ENCODE data around the gene NOLC1. TPM values are rescaled to one million over a fixed set of nuclear protein-coding genes. Genes with fewer than 3 reads are reported as not detected.

NOLC1 gene
- total and polyA plus RNA-seq, 2 experiments from 2014 or later: 29.8 to 46.2 TPM

DNA sequence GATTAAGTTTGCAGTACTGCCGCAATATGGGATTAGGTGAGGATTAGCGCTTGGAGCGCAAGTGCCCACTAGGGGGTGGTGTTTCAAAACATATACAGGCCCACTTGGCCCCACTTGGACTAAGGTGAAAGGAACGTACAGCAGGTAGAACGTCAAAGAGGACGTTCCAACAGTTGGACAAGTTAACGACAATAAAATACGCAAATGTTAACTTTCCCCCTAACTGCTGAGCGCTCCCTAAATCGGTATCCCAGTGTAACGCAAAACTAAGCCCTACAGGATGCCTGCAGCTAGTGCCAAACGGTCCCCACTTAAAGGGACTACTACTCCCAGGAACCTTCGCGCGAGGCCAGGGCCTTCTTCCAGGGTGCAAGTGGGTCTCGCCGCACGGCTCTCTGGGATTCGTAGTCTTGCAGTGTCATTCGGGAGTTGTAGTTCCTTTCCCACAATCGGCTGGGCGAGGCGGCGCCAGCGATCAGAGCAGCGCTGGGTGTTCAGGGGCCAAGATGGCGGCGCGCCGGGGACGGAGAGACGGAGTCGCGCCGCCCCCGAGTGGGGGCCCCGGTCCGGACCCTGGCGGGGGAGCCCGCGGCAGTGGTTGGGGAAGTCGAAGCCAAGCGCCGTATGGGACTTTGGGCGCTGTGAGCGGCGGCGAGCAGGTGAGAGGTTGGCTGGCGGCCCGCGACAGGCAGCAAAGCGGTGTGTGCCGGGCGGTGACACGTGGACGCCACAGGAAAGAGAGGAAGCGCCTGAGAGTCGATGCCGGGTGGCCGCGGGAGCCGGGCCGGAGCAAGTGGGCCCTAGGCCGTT is 19.4 kb upstream of the NOLC1 start, which contains the start of gene PPRC1:
Gene PPRC1 (plus strand): TSS at position 478 of the 810 bp plus-strand sequence. CDS start 29 bp downstream, at position 507.
- Histone ChIP-seq H3K27me3 (no peaks in the 10 kb centered on the region), H3K9me3 (ENCODE audit: low read depth) (no peaks in the 10 kb centered on the region)
- WGBS (ENCODE audit: low lambda C conversion rate, missing lambda C conversion rate): 1% methylated on average over 59 of the region's 64 CpGs

DNA sequence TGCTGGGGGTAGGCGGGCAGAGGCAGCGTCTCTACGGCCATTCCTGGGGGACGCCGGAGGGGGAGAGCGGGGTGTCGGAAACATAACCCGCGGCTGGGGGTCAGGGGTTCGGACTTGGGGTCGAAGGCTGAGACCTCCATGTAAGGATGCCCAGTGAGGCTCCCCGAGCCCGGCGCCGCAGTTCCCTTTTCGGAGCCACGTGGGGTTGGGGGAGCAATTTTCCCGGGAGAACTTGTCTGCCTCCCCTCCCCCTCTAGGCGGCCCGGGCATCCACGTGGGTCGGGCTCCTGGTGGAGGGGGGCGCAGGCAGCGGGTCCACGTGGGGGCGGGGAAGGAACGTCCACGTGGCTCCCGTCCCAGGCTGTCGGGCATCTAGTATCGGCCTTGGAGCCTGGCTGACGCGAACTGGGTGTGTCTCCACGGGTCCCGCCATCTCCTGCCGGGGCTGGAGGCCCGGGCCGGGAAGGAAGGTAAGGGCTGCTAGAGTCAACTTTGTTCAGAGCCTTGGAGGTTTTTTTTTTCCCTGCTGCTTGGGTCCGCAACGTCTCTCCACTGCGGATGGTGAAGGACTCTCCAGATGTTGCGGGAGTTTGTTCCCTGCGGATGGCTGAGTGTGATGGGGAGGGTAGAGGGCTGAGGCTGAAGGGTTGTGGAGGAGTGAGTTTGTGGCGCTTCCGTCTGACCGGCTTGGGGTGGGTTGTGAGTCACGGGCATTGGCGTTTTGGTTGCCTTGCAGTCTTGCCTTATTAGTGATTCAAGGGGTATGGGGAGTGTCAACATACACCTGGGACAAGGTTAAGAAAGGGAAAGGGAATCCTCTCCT is 18.6 kb upstream of the NOLC1 start:
- WGBS (ENCODE audit: low lambda C conversion rate, missing lambda C conversion rate): under 1% methylated on average over 27 of the region's 48 CpGs
- Histone ChIP-seq H3K27me3 (no peaks in the 10 kb centered on the region), H3K79me2 (peaks cover 50% of the 10 kb centered on the region), H3K36me3 (replicated peaks; ENCODE audit: insufficient read depth, low read depth) (no peaks in the 10 kb centered on the region), H2AFZ (peak overlapping the region; percentile 72), H4K20me1 (ENCODE audit: insufficient read depth, poor library complexity, severe bottlenecking) (peaks cover 40% of the 10 kb centered on the region), H3K4me3 (peak overlapping the region; percentile 82), H3K9me2 (replicated peaks; ENCODE audit: insufficient read depth) (no peaks in the 10 kb centered on the region), H3K4me1 (ENCODE audit: insufficient read depth) (peaks cover 14% of the 10 kb centered on the region), H3K9me3 (ENCODE audit: low read depth) (no peaks in the 10 kb centered on the region), H3K4me2 (peak overlapping the region; percentile 91), H3K27ac (peak overlapping the region; percentile 95)
- DNase-seq (ENCODE audit: low spot score): peak; percentile 90
- TF ChIP-seq EZH2phosphoT487 (IDR thresholded peaks at IDR 0.05; ENCODE audit: low read depth, severe bottlenecking, unreplicated experiment) (no peak), EZH2 (IDR thresholded peaks at IDR 0.05; ENCODE audit: borderline replicate concordance) (no peak)
- TF ChIP-seq, protein P1, sequence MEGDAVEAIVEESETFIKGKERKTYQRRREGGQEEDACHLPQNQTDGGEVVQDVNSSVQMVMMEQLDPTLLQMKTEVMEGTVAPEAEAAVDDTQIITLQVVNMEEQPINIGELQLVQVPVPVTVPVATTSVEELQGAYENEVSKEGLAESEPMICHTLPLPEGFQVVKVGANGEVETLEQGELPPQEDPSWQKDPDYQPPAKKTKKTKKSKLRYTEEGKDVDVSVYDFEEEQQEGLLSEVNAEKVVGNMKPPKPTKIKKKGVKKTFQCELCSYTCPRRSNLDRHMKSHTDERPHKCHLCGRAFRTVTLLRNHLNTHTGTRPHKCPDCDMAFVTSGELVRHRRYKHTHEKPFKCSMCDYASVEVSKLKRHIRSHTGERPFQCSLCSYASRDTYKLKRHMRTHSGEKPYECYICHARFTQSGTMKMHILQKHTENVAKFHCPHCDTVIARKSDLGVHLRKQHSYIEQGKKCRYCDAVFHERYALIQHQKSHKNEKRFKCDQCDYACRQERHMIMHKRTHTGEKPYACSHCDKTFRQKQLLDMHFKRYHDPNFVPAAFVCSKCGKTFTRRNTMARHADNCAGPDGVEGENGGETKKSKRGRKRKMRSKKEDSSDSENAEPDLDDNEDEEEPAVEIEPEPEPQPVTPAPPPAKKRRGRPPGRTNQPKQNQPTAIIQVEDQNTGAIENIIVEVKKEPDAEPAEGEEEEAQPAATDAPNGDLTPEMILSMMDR (IDR thresholded peaks at IDR 0.05; ENCODE audit: poor library complexity): no peak

More for the DNA sequence above, 19.4 kb upstream of the NOLC1 start, which contains the start of gene PPRC1:
- Histone ChIP-seq H4K20me1 (ENCODE audit: insufficient read depth, poor library complexity, severe bottlenecking) (peaks cover 36% of the 10 kb centered on the region), H3K4me3 (peak within 1 kb of the TSS; percentile 82), H3K4me2 (peak within 1 kb of the TSS; percentile 91), H3K36me3 (replicated peaks; ENCODE audit: insufficient read depth, low read depth) (no peaks in the 10 kb centered on the region), H3K4me1 (ENCODE audit: insufficient read depth) (peaks cover 14% of the 10 kb centered on the region), H3K9me2 (replicated peaks; ENCODE audit: insufficient read depth) (no peaks in the 10 kb centered on the region), H2AFZ (peak within 1 kb of the TSS; percentile 72), H3K27ac (peak within 1 kb of the TSS; percentile 95), H3K79me2 (peaks cover 41% of the 10 kb centered on the region)
- TF ChIP-seq EZH2 (IDR thresholded peaks at IDR 0.05; ENCODE audit: borderline replicate concordance) (no peak), EZH2phosphoT487 (IDR thresholded peaks at IDR 0.05; ENCODE audit: low read depth, severe bottlenecking, unreplicated experiment) (no peak)
- TF ChIP-seq, protein P1 (IDR thresholded peaks at IDR 0.05; ENCODE audit: poor library complexity): peak; percentile 96
- peak; percentile 99 for DNase-seq (ENCODE audit: low spot score)

DNA sequence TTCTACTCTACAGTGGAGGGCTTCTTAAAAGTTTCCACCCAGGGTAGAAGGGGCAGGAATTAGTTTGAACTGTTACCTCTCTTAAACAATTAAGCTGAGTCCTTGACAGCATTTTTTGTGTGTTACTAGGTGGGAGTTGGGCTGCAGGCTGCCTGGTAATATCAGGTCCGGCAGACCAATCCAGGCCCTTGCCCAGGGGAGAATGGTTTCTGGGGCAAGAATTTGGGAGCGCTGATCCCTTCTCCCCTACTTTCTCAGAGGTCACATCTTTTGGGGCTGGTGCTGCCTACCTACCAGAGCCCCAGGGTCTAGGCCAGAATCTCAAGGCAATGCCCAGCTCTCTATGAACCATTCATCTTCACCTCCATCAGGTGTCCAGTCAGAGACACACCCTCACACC is 17.8 kb upstream of the NOLC1 start:
- peaks cover 14% of the 10 kb centered on the region for H3K4me1 ChIP-seq (ENCODE audit: insufficient read depth)
- H3K4me3 ChIP-seq: peak overlapping the region; percentile 82
- TF ChIP-seq, protein P1 (IDR thresholded peaks at IDR 0.05; ENCODE audit: poor library complexity): no peak
- TF ChIP-seq EZH2phosphoT487 (IDR thresholded peaks at IDR 0.05; ENCODE audit: low read depth, severe bottlenecking, unreplicated experiment) (no peak), EZH2 (IDR thresholded peaks at IDR 0.05; ENCODE audit: borderline replicate concordance) (no peak)
- peak overlapping the region; percentile 95 for H3K27ac ChIP-seq
- no peak for DNase-seq (ENCODE audit: low spot score)
- peaks cover 58% of the 10 kb centered on the region for H3K79me2 ChIP-seq
- no peaks in the 10 kb centered on the region for H3K36me3 ChIP-seq (replicated peaks; ENCODE audit: insufficient read depth, low read depth)
- peaks cover 40% of the 10 kb centered on the region for H4K20me1 ChIP-seq (ENCODE audit: insufficient read depth, poor library complexity, severe bottlenecking)
- H3K9me3 ChIP-seq (ENCODE audit: low read depth): no peaks in the 10 kb centered on the region
- peak overlapping the region; percentile 91 for H3K4me2 ChIP-seq
- WGBS (ENCODE audit: low lambda C conversion rate, missing lambda C conversion rate): 47% methylated on average over 2 of the region's 2 CpGs
- no peaks in the 10 kb centered on the region for H3K27me3 ChIP-seq
- no peaks in the 10 kb centered on the region for H3K9me2 ChIP-seq (replicated peaks; ENCODE audit: insufficient read depth)
- H2AFZ ChIP-seq: no peak overlapping the region
